Measurements from ENCODE around the gene IQSEC2. TPM values are rescaled to one million over a fixed set of nuclear protein-coding genes. Genes with fewer than 3 reads are reported as not detected.
A peak's percentile ranks its signal among the peaks of the same experiment; 100 is the strongest.

Gene IQSEC2
- total and polyA plus RNA-seq, 9 donors = 8.7 to 19.9 (median 15.6) TPM

DNA sequence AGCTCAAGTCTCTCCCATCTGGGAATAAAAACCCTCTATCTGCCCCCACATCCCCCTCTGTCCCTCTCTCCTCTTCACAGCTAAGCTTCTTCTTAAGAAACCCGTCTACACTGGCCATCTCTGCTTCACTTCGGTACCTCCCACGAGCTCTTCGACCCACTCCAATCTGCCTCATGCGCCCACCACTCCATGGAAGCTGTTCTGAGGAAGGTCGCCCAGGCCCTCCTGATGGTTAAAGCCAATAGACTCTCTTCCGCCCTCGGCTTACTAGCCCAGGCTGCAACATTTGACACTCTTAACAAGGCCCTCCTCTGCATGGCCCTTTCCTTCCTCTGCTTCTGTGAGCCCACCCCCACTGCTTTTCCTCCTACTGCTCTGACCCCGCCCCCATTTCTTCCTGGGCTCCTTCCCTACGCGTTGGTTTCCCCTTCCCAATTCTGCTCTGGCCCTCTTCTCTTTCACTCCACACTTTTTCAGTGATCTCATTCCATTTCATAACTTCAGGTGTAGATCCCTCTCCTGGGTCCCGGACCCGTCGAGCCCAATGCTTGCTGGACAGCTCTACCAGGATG lies 11.8 kb downstream of the IQSEC2 start:
- Histone ChIP-seq H3K4me3 (ENCODE audit: low read length) (no peak overlapping the region), H3K9me3 (replicated peaks; ENCODE audit: control insufficient read depth, low read depth, low read length) (no peaks in the 10 kb centered on the region), H3K4me1 (ENCODE audit: control insufficient read depth, insufficient read depth, low read length) (no peaks in the 10 kb centered on the region), H3K27me3 (ENCODE audit: control insufficient read depth, insufficient read depth, low read length) (peaks cover 54% of the 10 kb centered on the region), H3K27ac (ENCODE audit: low read length) (no peak overlapping the region), H3K36me3 (ENCODE audit: control insufficient read depth, insufficient read depth, low read length) (no peaks in the 10 kb centered on the region)
- WGBS (ENCODE audit: insufficient coverage) = 70% methylated on average over 14 of the region's 14 CpGs
- no peak for DNase-seq

DNA sequence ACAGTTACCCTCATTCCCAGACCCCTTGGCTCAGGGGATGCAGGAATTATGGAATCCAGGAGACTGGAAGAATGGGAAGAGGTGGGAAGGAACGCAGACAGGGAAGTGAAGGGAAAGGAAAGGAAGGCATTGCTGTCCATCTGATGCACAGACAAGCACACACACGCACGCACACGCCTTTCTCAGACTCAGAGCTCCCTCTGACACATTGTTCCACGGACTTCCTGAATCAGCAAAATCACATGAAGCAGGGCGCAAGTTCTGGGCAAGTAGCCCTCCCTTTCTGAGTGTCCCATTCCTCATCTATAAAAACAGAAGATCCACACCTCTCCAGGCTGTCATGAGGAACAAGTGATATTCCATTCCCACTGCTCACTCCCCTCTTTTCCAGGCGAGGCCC lies 13.2 kb downstream of the IQSEC2 start:
- no peak for DNase-seq
- H3K36me3 ChIP-seq (ENCODE audit: control insufficient read depth, insufficient read depth, low read length) = no peaks in the 10 kb centered on the region
- no peaks in the 10 kb centered on the region for H3K4me1 ChIP-seq (ENCODE audit: control insufficient read depth, insufficient read depth, low read length)
- H3K9me3 ChIP-seq (replicated peaks; ENCODE audit: control insufficient read depth, low read depth, low read length) = no peaks in the 10 kb centered on the region
- no peak overlapping the region for H3K27ac ChIP-seq (ENCODE audit: low read length)
- H3K27me3 ChIP-seq (ENCODE audit: control insufficient read depth, insufficient read depth, low read length) = peaks cover 64% of the 10 kb centered on the region
- no peak overlapping the region for H3K4me3 ChIP-seq (ENCODE audit: low read length)
- WGBS (ENCODE audit: insufficient coverage) = 77% methylated on average over 7 of the region's 7 CpGs

DNA sequence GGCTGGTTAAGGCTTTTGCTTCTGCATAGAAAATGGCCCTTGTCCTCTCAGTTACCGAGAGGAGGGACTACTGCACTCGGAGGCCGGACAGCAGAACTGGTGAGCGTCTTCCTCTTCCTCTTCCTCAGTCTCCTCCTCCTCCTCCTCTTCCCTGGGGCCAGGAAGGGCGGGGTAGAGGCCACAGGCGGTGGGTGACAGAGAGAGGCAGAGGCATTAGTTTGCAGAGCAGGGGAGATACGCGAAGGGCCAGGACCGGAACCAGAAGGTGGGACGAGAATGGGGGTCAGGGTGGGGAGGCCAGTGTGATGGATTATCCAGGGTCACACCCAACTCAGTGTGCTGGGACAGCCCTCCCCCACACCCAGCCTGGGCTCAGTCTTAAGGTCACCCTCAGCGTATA lies 14.5 kb downstream of the IQSEC2 start:
- H3K36me3 ChIP-seq (ENCODE audit: control insufficient read depth, insufficient read depth, low read length) = no peaks in the 10 kb centered on the region
- no peak overlapping the region for H3K27ac ChIP-seq (ENCODE audit: low read length)
- H3K9me3 ChIP-seq (replicated peaks; ENCODE audit: control insufficient read depth, low read depth, low read length) = no peaks in the 10 kb centered on the region
- 83% methylated on average over 1 of the region's 11 CpGs for WGBS (ENCODE audit: insufficient coverage)
- no peak overlapping the region for H3K4me3 ChIP-seq (ENCODE audit: low read length)
- peaks cover 69% of the 10 kb centered on the region for H3K27me3 ChIP-seq (ENCODE audit: control insufficient read depth, insufficient read depth, low read length)
- DNase-seq = no peak
- H3K4me1 ChIP-seq (ENCODE audit: control insufficient read depth, insufficient read depth, low read length) = no peaks in the 10 kb centered on the region

DNA sequence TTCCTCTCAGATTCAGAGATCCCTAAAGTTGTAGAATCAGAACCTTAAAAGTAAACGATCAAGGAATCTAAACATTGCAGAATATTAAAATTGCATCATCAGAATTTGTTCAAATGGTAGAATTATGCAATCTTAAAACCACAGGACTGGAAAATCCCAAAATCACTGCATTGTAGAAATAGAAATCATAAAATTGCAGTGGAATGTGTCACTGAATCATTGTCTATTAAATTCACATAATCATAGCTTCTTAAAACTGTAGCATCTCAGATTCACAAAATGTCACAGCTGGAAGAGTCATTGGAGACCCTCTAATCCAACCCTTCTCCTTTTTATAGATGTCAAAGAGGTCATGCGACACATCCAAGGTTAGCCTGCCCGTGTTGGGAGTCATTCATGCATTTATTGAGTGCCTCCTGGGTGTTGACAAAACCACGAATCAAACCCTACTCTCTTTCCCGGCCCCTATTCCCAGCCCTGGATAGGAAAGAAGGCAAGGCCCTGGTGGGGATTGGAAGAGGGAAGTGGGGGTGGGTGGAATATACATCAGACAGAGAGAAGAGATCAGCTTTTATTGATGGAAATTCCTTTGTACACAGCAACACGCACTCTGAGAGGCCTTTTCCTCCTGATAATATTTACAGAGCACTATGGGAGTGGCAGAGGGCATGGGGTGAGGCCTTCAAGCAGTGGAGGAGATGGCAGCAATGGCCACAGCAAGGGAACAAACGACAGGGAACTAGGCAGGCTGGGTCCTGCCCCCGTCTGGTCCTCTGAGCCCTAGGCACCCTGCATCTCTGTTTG lies 15.4 kb downstream of the IQSEC2 start:
- no peaks in the 10 kb centered on the region for H3K36me3 ChIP-seq (ENCODE audit: control insufficient read depth, insufficient read depth, low read length)
- H3K4me3 ChIP-seq (ENCODE audit: low read length) = no peak overlapping the region
- no peaks in the 10 kb centered on the region for H3K9me3 ChIP-seq (replicated peaks; ENCODE audit: control insufficient read depth, low read depth, low read length)
- WGBS (ENCODE audit: insufficient coverage) = 55% methylated on average over 2 of the region's 8 CpGs
- peaks cover 74% of the 10 kb centered on the region for H3K27me3 ChIP-seq (ENCODE audit: control insufficient read depth, insufficient read depth, low read length)
- no peak for DNase-seq
- H3K27ac ChIP-seq (ENCODE audit: low read length) = no peak overlapping the region
- H3K4me1 ChIP-seq (ENCODE audit: control insufficient read depth, insufficient read depth, low read length) = no peaks in the 10 kb centered on the region

DNA sequence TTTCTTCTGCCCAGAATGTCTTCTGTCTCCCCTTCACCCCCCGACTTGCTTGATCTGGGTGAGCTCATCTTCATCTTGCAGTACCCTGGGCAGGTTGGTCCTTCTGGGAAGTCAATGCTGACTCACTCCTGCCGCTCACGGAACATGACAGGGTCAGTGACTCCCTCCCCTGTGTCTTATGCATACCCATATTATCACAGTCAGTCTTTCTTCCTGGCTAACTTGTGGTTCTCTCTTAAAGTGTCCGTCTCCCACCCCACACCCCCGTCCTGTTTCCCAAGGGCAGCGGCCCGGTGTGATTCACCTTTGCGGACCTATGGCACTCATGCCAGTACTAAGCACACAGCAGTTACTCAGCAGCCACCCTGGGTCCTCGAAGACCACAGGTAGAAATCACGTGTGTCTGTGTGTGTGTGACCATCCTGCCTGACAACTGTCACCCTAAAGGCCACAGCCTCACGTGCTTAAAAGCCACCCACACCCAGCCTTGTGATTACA lies 17.7 kb downstream of the IQSEC2 start:
- DNase-seq = no peak
- Histone ChIP-seq H3K27me3 (ENCODE audit: control insufficient read depth, insufficient read depth, low read length) (peaks cover 74% of the 10 kb centered on the region), H3K4me1 (ENCODE audit: control insufficient read depth, insufficient read depth, low read length) (no peaks in the 10 kb centered on the region), H3K9me3 (replicated peaks; ENCODE audit: control insufficient read depth, low read depth, low read length) (no peaks in the 10 kb centered on the region), H3K27ac (ENCODE audit: low read length) (no peak overlapping the region), H3K4me3 (ENCODE audit: low read length) (no peak overlapping the region), H3K36me3 (ENCODE audit: control insufficient read depth, insufficient read depth, low read length) (no peaks in the 10 kb centered on the region)
- 66% methylated on average over 8 of the region's 11 CpGs for WGBS (ENCODE audit: insufficient coverage)

DNA sequence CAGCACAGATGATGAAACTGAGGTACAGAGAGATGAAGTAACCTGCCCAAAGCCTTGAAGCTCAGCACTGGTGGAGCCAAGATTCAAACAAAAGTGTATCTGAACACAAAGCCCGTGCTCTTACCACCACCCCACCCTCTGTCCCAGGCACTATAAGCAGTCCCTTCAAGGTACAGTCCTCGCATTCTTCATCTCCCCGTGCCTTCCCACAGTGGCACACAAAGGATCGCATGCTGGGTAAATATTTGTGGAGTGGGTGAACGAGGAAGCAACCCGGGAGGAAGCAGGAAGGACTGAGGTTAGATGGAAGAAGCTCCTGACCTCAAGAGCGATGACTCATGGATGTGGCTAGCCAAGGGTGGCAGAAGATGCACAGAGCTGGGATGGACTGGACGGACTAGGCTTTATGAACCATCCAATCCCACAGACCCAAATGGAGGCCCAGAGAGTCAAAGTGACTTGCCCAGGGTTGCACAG lies 18.4 kb downstream of the IQSEC2 start:
- WGBS (ENCODE audit: insufficient coverage) = 59% methylated on average over 3 of the region's 8 CpGs
- no peak overlapping the region for H3K4me3 ChIP-seq (ENCODE audit: low read length)
- no peak for DNase-seq
- no peaks in the 10 kb centered on the region for H3K36me3 ChIP-seq (ENCODE audit: control insufficient read depth, insufficient read depth, low read length)
- H3K27me3 ChIP-seq (ENCODE audit: control insufficient read depth, insufficient read depth, low read length) = peaks cover 73% of the 10 kb centered on the region
- no peaks in the 10 kb centered on the region for H3K4me1 ChIP-seq (ENCODE audit: control insufficient read depth, insufficient read depth, low read length)
- H3K27ac ChIP-seq (ENCODE audit: low read length) = no peak overlapping the region
- H3K9me3 ChIP-seq (replicated peaks; ENCODE audit: control insufficient read depth, low read depth, low read length) = no peaks in the 10 kb centered on the region

DNA sequence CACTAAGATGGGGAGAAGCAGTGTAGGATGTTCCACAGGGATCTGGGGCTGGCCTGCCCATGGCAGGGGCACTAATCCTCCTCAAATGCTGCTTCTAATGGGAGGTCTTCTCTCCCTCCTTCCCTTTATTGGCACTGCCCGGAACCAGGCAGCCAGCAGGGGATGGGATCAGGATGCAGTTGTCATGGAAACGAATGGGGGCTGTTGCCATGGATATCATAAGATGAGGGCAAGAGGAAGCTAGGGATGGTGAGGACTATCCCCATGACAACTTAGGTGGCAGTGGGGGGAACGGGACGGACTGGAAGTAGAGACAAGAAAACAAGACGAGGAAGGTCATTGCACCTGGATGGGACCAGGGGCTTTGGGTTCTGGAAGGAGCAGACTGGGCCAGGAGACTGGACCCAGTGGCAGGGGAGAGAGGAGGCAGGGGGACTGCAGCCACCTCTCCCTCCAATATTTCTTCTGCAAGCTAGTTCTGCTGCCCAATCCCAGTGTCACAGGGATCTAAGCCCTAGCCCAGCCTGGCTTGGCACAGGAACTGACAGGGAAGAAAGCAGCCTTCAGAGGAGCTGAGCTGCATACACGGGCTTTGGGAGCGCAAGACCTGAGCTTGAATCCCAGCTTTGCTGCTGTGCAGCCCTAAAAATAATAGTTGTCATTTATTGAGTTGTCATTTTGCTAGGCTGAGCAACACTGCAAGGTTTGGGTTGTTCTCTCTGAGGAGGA lies 19.0 kb downstream of the IQSEC2 start:
- H3K9me3 ChIP-seq (replicated peaks; ENCODE audit: control insufficient read depth, low read depth, low read length) = no peaks in the 10 kb centered on the region
- WGBS (ENCODE audit: insufficient coverage) = 56% methylated on average over 7 of the region's 7 CpGs
- H3K36me3 ChIP-seq (ENCODE audit: control insufficient read depth, insufficient read depth, low read length) = no peaks in the 10 kb centered on the region
- peaks cover 72% of the 10 kb centered on the region for H3K27me3 ChIP-seq (ENCODE audit: control insufficient read depth, insufficient read depth, low read length)
- no peaks in the 10 kb centered on the region for H3K4me1 ChIP-seq (ENCODE audit: control insufficient read depth, insufficient read depth, low read length)
- H3K4me3 ChIP-seq (ENCODE audit: low read length) = no peak overlapping the region
- DNase-seq = no peak
- H3K27ac ChIP-seq (ENCODE audit: low read length) = no peak overlapping the region

DNA sequence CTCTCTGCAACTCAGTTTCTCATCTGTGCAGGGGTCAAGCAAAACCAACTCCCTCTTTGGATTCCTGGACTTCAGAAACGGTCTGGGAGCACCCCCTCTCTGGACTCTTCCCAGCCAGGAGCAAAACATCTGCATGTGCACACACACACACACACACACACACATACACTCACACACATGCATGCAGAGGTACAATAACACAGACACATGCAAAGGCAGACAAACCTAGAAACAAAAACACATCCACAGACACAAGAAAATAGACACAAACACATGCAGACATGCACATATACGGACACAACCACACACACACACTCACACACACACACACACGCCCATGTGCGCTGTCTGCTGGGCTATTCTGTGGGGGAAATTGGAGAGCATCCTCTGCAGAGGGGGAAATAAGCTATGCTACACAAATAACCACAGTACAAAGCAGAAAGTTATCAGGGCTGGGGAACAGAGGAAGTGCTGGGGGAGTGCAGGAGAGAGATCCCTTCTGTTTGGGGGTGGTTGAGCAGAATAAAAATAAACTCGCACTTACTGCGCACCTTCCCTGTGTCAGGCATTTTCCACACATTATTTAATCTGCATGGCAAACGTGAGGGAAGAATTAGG lies 19.9 kb downstream of the IQSEC2 start:
- 0% methylated on average over 1 of the region's 7 CpGs for WGBS (ENCODE audit: insufficient coverage)
- H3K36me3 ChIP-seq (ENCODE audit: control insufficient read depth, insufficient read depth, low read length) = no peaks in the 10 kb centered on the region
- peak; percentile 48 for DNase-seq
- no peaks in the 10 kb centered on the region for H3K9me3 ChIP-seq (replicated peaks; ENCODE audit: control insufficient read depth, low read depth, low read length)
- no peak overlapping the region for H3K27ac ChIP-seq (ENCODE audit: low read length)
- H3K4me3 ChIP-seq (ENCODE audit: low read length) = no peak overlapping the region
- peaks cover 75% of the 10 kb centered on the region for H3K27me3 ChIP-seq (ENCODE audit: control insufficient read depth, insufficient read depth, low read length)
- no peaks in the 10 kb centered on the region for H3K4me1 ChIP-seq (ENCODE audit: control insufficient read depth, insufficient read depth, low read length)

DNA sequence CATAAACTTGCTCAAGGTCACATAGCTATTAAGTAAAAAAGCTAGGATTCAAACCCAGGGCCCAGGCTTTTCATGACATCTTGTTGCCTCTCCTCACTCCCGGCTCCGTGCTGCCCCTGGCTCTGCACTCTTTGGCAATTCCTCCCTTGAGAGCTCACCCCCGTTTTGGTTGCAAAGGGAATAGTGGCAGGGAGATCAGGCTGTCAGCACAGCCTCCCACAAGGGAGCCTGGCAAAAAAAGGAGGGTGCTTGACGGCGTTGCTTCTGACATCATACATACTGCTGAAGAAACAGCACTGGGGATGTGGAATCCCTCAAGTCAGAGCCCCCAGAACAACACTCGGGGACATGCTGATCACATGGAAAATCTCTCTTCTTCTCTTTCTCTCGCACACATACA lies 20.5 kb downstream of the IQSEC2 start:
- Histone ChIP-seq H3K27me3 (ENCODE audit: control insufficient read depth, insufficient read depth, low read length) (peaks cover 73% of the 10 kb centered on the region), H3K27ac (ENCODE audit: low read length) (no peak overlapping the region), H3K36me3 (ENCODE audit: control insufficient read depth, insufficient read depth, low read length) (no peaks in the 10 kb centered on the region), H3K4me3 (ENCODE audit: low read length) (no peak overlapping the region), H3K4me1 (ENCODE audit: control insufficient read depth, insufficient read depth, low read length) (no peaks in the 10 kb centered on the region), H3K9me3 (replicated peaks; ENCODE audit: control insufficient read depth, low read depth, low read length) (no peaks in the 10 kb centered on the region)
- DNase-seq = no peak
- no CpG with 5 or more reads among the region's 7 CpGs for WGBS (ENCODE audit: insufficient coverage)

All from muscle of leg (tissue), 11 donors.